H1 (cell line): ENCODE results near the gene CNIH3. TPM values are rescaled to one million over a fixed set of nuclear protein-coding genes. Genes with fewer than 3 reads are reported as not detected.

Experiments used
- CTCF ChIA-PET: fragments of 300-600 bp; sonication (Branson Sonifier 250); formaldehyde crosslinking; loops from one replicate; lab custom pipeline; 2021; ENCODE audit not compliant: partially characterized antibody; lab: Charles Lee
- POLR2A ChIA-PET: fragments of 300-600 bp; sonication (Branson Sonifier 250); formaldehyde crosslinking; loops from one replicate; lab custom pipeline; 2021; ENCODE audit warnings: inconsistent platforms; ENCODE audit not compliant: partially characterized antibody; lab: Charles Lee
- DNase-seq, 2 experiments: peaks; one replicate each; pipeline versions ENCODE4 v3.0.0 to v3.0.0-alpha.2; 2010 to 2022; ENCODE audit warnings: low spot score in 2 of 2, low read depth in 1 of 2, mixed read lengths in 1 of 2
- FAIRE-seq: peaks from 2 replicates; lab custom pipeline; 2011; peaks lifted over from hg19 to GRCh38; lab: Jason Lieb, UNC
- H2AFZ ChIP-seq: 2 replicates; pipeline ENCODE4 v1.8.1; 2012; ENCODE audit warnings: low read length, inconsistent platforms
- H2AK5ac ChIP-seq: 2 replicates; pipeline ENCODE4 v1.6.1; 2013; ENCODE audit warnings: low read depth, low read length
- H2BK120ac ChIP-seq: replicated peaks from 2 replicates; pipeline ENCODE3; 2013; ENCODE audit warnings: low read depth, low read length, inconsistent platforms
- H2BK12ac ChIP-seq: 2 replicates; pipeline ENCODE4 v1.6.1; 2013; ENCODE audit warnings: low read depth, low read length
- H2BK15ac ChIP-seq: 2 replicates; pipeline ENCODE4 v1.6.1; 2013; ENCODE audit warnings: low read length
- H2BK20ac ChIP-seq: 2 replicates; pipeline ENCODE4 v1.6.1; 2013; ENCODE audit warnings: low read length
- H2BK5ac ChIP-seq: 2 replicates; pipeline ENCODE4 v1.6.1; 2013; ENCODE audit warnings: low read depth, low read length
- H3K14ac ChIP-seq: 2 replicates; pipeline ENCODE4 v1.6.1; 2013; ENCODE audit warnings: inconsistent platforms; ENCODE audit not compliant: insufficient read length
- H3K18ac ChIP-seq: 2 replicates; pipeline ENCODE4 v1.6.1; 2013; ENCODE audit warnings: low read length; ENCODE audit errors: extremely low read depth
- H3K23ac ChIP-seq: 2 replicates; pipeline ENCODE4 v1.6.1; 2013; ENCODE audit warnings: inconsistent platforms; ENCODE audit not compliant: insufficient read length
- H3K23me2 ChIP-seq: 2 replicates; pipeline ENCODE4 v1.6.1; 2013; ENCODE audit warnings: low read depth, low read length
- H3K27ac ChIP-seq: 2 replicates; pipeline ENCODE4 v1.6.1; 2011; ENCODE audit warnings: low read depth, low read length, inconsistent platforms
- H3K27me3 ChIP-seq, 4 experiments: replicated peaks in 1 of 4; 1 replicate in 1 of 4; 2 replicates in 3 of 4; pipeline versions ENCODE4 v1.6.1 to v1.8.1; 2011 to 2013; ENCODE audit warnings: low read length in 3 of 4, mild to moderate bottlenecking in 3 of 4, inconsistent platforms in 2 of 4, mixed read lengths in 2 of 4, moderate library complexity in 1 of 4; ENCODE audit not compliant: control insufficient read depth in 3 of 4, insufficient read depth in 3 of 4; ENCODE audit errors: extremely low read depth in 1 of 4
- H3K36me3 ChIP-seq, 4 experiments: 2 replicates each; pipeline versions ENCODE4 v1.6.1 to v1.8.1; 2011 to 2013; ENCODE audit warnings: mild to moderate bottlenecking in 4 of 4, low read length in 3 of 4, moderate library complexity in 2 of 4, control low read depth in 1 of 4, inconsistent platforms in 1 of 4; ENCODE audit not compliant: insufficient read depth in 4 of 4, control insufficient read depth in 2 of 4
- H3K4ac ChIP-seq: replicated peaks from 2 replicates; pipeline ENCODE3; 2013; ENCODE audit warnings: low read length, low read depth, mixed read lengths, inconsistent platforms; ENCODE audit not compliant: insufficient read length
- H3K4me1 ChIP-seq, 4 experiments: replicated peaks in 1 of 4; 1 replicate in 1 of 4; 2 replicates in 3 of 4; pipeline versions ENCODE4 v1.6.1 to v1.8.1; 2011 to 2013; ENCODE audit warnings: low read length in 3 of 4, inconsistent platforms in 2 of 4, mixed read lengths in 1 of 4; ENCODE audit not compliant: insufficient read depth in 4 of 4, control insufficient read depth in 3 of 4
- H3K4me2 ChIP-seq, 2 experiments: 2 replicates each; pipeline versions ENCODE4 v1.6.1 to v1.8.1; 2011 to 2013; ENCODE audit warnings: low read depth in 2 of 2, low read length in 2 of 2, control low read depth in 1 of 2, inconsistent platforms in 1 of 2, mild to moderate bottlenecking in 1 of 2; ENCODE audit not compliant: insufficient read depth in 1 of 2
- H3K4me3 ChIP-seq, 4 experiments: fragments of 200-600, 300-600 bp in 1 of 4; sonication (generic), shearing (Covaris generic), sonication (Bioruptor Twin) in 1 of 4; 2 replicates each; pipeline versions ENCODE4 v1.5.1 to v1.8.1; 2011 to 2016; ENCODE audit warnings: low read length in 4 of 4, low read depth in 3 of 4, control low read depth in 2 of 4, inconsistent platforms in 2 of 4, mild to moderate bottlenecking in 2 of 4, mixed read lengths in 1 of 4, moderate library complexity in 1 of 4; ENCODE audit not compliant: insufficient read depth in 2 of 4; ENCODE audit errors: extremely low read depth in 1 of 4
- H3K56ac ChIP-seq: replicated peaks from 2 replicates; pipeline ENCODE3; 2013; ENCODE audit warnings: low read depth, mild to moderate bottlenecking, mixed read lengths, low read length, inconsistent platforms; ENCODE audit not compliant: insufficient read length
- H3K79me1 ChIP-seq: 2 replicates; pipeline ENCODE4 v1.6.1; 2013; ENCODE audit warnings: low read depth, low read length, control low read depth
- H3K79me2 ChIP-seq, 2 experiments: 2 replicates each; pipeline versions ENCODE4 v1.6.1 to v1.8.1; 2012 to 2013; ENCODE audit warnings: low read length in 2 of 2, mild to moderate bottlenecking in 2 of 2, inconsistent platforms in 1 of 2; ENCODE audit not compliant: insufficient read depth in 2 of 2, control insufficient read depth in 1 of 2
- H3K9ac ChIP-seq, 4 experiments: replicated peaks in 1 of 4; 1 replicate in 1 of 4; 2 replicates in 3 of 4; pipeline versions ENCODE4 v1.6.1 to v1.8.1; 2011 to 2013; ENCODE audit warnings: low read depth in 3 of 4, low read length in 3 of 4, control low read depth in 2 of 4, mild to moderate bottlenecking in 2 of 4, moderate library complexity in 2 of 4, inconsistent platforms in 1 of 4; ENCODE audit errors: extremely low read depth in 1 of 4
- H3K9me3 ChIP-seq, 2 experiments: 2 replicates each; pipeline versions ENCODE4 v1.6.1 to v1.8.1; 2012 to 2013; ENCODE audit warnings: mild to moderate bottlenecking in 2 of 2, moderate library complexity in 2 of 2, control low read depth in 1 of 2, inconsistent platforms in 1 of 2, low read depth in 1 of 2, low read length in 1 of 2, mixed read lengths in 1 of 2; ENCODE audit not compliant: insufficient read depth in 2 of 2
- H4K20me1 ChIP-seq, 2 experiments: replicated peaks in 1 of 2; 2 replicates each; pipeline versions ENCODE3 to v1.8.1; 2011 to 2013; ENCODE audit warnings: inconsistent platforms in 2 of 2, low read length in 2 of 2, mild to moderate bottlenecking in 1 of 2; ENCODE audit not compliant: insufficient read depth in 2 of 2, control insufficient read depth in 1 of 2
- H4K5ac ChIP-seq: 2 replicates; pipeline ENCODE4 v1.6.1; 2013; ENCODE audit warnings: low read length, low read depth, mixed read lengths, inconsistent platforms; ENCODE audit not compliant: insufficient read length
- H4K8ac ChIP-seq: 2 replicates; pipeline ENCODE4 v1.8.0; 2013; ENCODE audit warnings: mild to moderate bottlenecking, moderate library complexity, low read length, inconsistent platforms; ENCODE audit not compliant: insufficient read depth; ENCODE audit errors: extremely low read depth
- H4K91ac ChIP-seq: replicated peaks from 2 replicates; pipeline ENCODE3; 2013; ENCODE audit warnings: low read length, mixed read lengths, inconsistent platforms; ENCODE audit not compliant: insufficient read length
- HDAC2 ChIP-seq, 2 experiments: fragments of 300-600 bp in 1 of 2; sonication (generic) in 1 of 2; IDR thresholded peaks; 2 replicates each; pipeline ENCODE4 v1.6.1; 2011 to 2012; ENCODE audit warnings: low read depth in 2 of 2, low read length in 2 of 2, mild to moderate bottlenecking in 2 of 2, moderate library complexity in 2 of 2, borderline replicate concordance in 1 of 2, inconsistent platforms in 1 of 2
- TAF1 ChIP-seq: IDR thresholded peaks from 2 replicates; pipeline ENCODE4 v1.6.1; 2011; ENCODE audit warnings: mild to moderate bottlenecking, low read depth, low read length
- WGBS, 2 experiments: shearing (Covaris generic) in 1 of 2; methylation state at CpG; one replicate each; pipeline versions ENCODE4 v1.1.6 to v1.1.7; 2013 to 2015; ENCODE audit warnings: low lambda C conversion rate in 2 of 2, mixed read lengths in 2 of 2, inconsistent platforms in 1 of 2, low coverage in 1 of 2, missing lambda C conversion rate in 1 of 2; ENCODE audit not compliant: insufficient replicate concordance in 2 of 2, insufficient coverage in 1 of 2, insufficient read length in 1 of 2; ENCODE audit errors: extremely low coverage in 1 of 2, missing lambda C conversion rate in 1 of 2; 5-methylcytosine and 5-hydroxymethylcytosine counted together
- polyA plus RNA-seq, 7 experiments: library from polyadenylated mRNA; depleted of rRNA in 3 of 7; stranded (reverse) in 5 of 7; unstranded in 2 of 7; fragments of >200 nt in 5 of 7; fragments of 200-250 nt in 2 of 7; gene quantifications; 1 replicate in 5 of 7; 2 replicates in 1 of 7; 4 replicates in 1 of 7; pipeline versions ENCODE4 v1.2.1 to v1.2.3, GENCODE V29; 2011 to 2013; ENCODE audit warnings: missing spikeins in 2 of 7, mixed read lengths in 2 of 7
- total RNA-seq: library from RNA; stranded (reverse); fragmentation: NEBNext Ultra II Directional; extraction: Animal tissue kit (Norgen Biotek cat#: 25700); gene quantifications from 2 replicates; pipeline ENCODE4 v1.2.1, GENCODE V29; 2021

CNIH3 gene
- total and polyA plus RNA-seq, 2 of the 8 experiments (the other 6 are each of a cell fraction or from before 2014, with no cell fraction given), result 3.7 to 5.6 TPM

- no peak for FAIRE-seq
- Histone ChIP-seq H2BK5ac (no peak overlapping the region), H2AFZ (no peak overlapping the region), H2BK12ac (no peak overlapping the region), H3K27ac (no peak overlapping the region), H3K79me2 (no peaks in the 10 kb centered on the region), H3K4ac (no peak overlapping the region), H4K20me1 (no peaks in the 10 kb centered on the region), H3K56ac (no peak overlapping the region), H2BK15ac (no peak overlapping the region), H3K14ac (no peak overlapping the region), H4K5ac (no peak overlapping the region), H3K9me3 (no peaks in the 10 kb centered on the region), H3K27me3 (no peaks in the 10 kb centered on the region), H3K4me1 (no peaks in the 10 kb centered on the region; a peak in 1 of 7 replicates), H3K36me3 (no peaks in the 10 kb centered on the region), H3K23me2 (no peaks in the 10 kb centered on the region), H3K18ac (no peak overlapping the region), H3K23ac (no peak overlapping the region), H3K4me3 (no peak overlapping the region), H2BK120ac (no peak overlapping the region), H3K9ac (no peak overlapping the region), H3K4me2 (no peak overlapping the region), H4K8ac (no peak overlapping the region), H4K91ac (no peak overlapping the region), H3K79me1 (no peaks in the 10 kb centered on the region), H2BK20ac (no peak overlapping the region), H2AK5ac (no peak overlapping the region)
- no peak for TF ChIP-seq HDAC2 (IDR thresholded peaks at IDR 0.05; ENCODE audit: borderline replicate concordance in 1 of 2, low read depth in 2 of 2, low read length in 2 of 2)
- no peak for TF ChIP-seq TAF1
- WGBS, 2 experiments, result 88% methylated on average over 2 of the region's 2 CpGs; no CpG with 5 or more reads in 1 of the 2 experiments
- ChIA-PET POLR2A (no interaction called here), CTCF (interaction anchor here (0.6 to 17.3 kb wide), 7 partner anchors 16 to 227 kb away, joined by 3 to 236 read pairs (median 4); no protein-coding TSS in a partner anchor)
- DNase-seq, result no peak
These were observed 79.9 kb downstream of the CNIH3 start for GRCh38 chr1:224696021-224696420.
